IMR-90 (cell line): ENCODE measurements around the gene PRR23E.

Experiments used
- CEBPB ChIP-seq: IDR thresholded peaks from 2 replicates; pipeline ENCODE4 v1.6.1; 2012; ENCODE audit warnings: low read depth, low read length, improper control_type of control experiment
- RAD21 ChIP-seq: IDR thresholded peaks from 2 replicates; pipeline ENCODE4 v1.6.1; 2012; ENCODE audit warnings: low read length, improper control_type of control experiment
- TF ChIP-seq, protein P1 (sequence below): conservative IDR thresholded peaks from 2 replicates; pipeline ENCODE4 v1.5.1; 2012; ENCODE audit warnings: mild to moderate bottlenecking, low read depth, low read length, improper control_type of control experiment
- TF ChIP-seq, protein P2 (sequence below): fragments of 150-350 bp; IDR thresholded peaks from 2 replicates; pipeline ENCODE4 v1.6.1; 2017; ENCODE audit warnings: mild to moderate bottlenecking, antibody characterized with exemption, low read length, low read depth

DNA sequence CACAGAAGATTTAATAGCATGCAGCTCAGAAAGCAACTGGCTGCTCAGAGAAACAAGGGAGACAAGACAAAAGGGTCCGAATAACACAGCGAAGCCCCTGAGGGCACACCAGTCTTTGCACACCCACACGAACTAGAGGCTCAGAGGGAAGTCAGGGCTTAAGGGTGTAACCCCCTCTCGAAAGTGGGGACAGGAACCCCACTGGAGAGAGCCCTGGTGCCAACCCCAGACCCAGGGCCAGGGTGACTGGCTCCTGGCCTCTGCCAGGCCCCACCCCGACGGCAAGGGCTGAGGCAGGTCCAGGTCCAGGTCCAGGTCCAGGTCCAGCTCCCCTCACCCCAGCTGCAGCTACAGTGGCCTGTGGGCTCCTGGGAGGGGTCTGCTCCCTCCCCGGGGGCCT, 10.5 kb upstream of the PRR23E start:
- TF ChIP-seq, protein P1, sequence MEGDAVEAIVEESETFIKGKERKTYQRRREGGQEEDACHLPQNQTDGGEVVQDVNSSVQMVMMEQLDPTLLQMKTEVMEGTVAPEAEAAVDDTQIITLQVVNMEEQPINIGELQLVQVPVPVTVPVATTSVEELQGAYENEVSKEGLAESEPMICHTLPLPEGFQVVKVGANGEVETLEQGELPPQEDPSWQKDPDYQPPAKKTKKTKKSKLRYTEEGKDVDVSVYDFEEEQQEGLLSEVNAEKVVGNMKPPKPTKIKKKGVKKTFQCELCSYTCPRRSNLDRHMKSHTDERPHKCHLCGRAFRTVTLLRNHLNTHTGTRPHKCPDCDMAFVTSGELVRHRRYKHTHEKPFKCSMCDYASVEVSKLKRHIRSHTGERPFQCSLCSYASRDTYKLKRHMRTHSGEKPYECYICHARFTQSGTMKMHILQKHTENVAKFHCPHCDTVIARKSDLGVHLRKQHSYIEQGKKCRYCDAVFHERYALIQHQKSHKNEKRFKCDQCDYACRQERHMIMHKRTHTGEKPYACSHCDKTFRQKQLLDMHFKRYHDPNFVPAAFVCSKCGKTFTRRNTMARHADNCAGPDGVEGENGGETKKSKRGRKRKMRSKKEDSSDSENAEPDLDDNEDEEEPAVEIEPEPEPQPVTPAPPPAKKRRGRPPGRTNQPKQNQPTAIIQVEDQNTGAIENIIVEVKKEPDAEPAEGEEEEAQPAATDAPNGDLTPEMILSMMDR, result no peak
- no peak for TF ChIP-seq CEBPB
- TF ChIP-seq RAD21, result no peak
- TF ChIP-seq, protein P2, sequence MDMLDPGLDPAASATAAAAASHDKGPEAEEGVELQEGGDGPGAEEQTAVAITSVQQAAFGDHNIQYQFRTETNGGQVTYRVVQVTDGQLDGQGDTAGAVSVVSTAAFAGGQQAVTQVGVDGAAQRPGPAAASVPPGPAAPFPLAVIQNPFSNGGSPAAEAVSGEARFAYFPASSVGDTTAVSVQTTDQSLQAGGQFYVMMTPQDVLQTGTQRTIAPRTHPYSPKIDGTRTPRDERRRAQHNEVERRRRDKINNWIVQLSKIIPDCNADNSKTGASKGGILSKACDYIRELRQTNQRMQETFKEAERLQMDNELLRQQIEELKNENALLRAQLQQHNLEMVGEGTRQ, result no peak
